Osteoblast (primary cell): ENCODE data around the gene CAPN12. TPM values are rescaled to one million over a fixed set of nuclear protein-coding genes. Genes with fewer than 3 reads are reported as not detected.

Experiments used
- DNase-seq: peaks from one replicate; pipeline ENCODE4 v3.0.0; 2011; ENCODE audit warnings: low spot score, mixed read lengths; ENCODE audit not compliant: insufficient read length; ENCODE audit errors: missing footprints
- H2AFZ ChIP-seq: 2 replicates; pipeline ENCODE4 v1.6.0; 2011; ENCODE audit warnings: mild to moderate bottlenecking, low read length
- H3K27ac ChIP-seq: 2 replicates; pipeline ENCODE4 v1.5.1; 2011; ENCODE audit warnings: mild to moderate bottlenecking, low read depth, low read length, moderate library complexity
- H3K27me3 ChIP-seq: 2 replicates; pipeline ENCODE4 v1.6.0; 2012; ENCODE audit warnings: mild to moderate bottlenecking, control low read depth, inconsistent platforms, low read length, moderate library complexity; ENCODE audit not compliant: insufficient read depth
- H3K36me3 ChIP-seq: 2 replicates; pipeline ENCODE4 v1.5.1; 2011; ENCODE audit warnings: mild to moderate bottlenecking, low read length, control low read depth, moderate library complexity; ENCODE audit not compliant: insufficient read depth
- H3K4me1 ChIP-seq: 2 replicates; pipeline ENCODE4 v1.5.1; 2011; ENCODE audit warnings: mild to moderate bottlenecking, low read length, control low read depth, moderate library complexity; ENCODE audit not compliant: insufficient read depth
- H3K4me2 ChIP-seq: 2 replicates; pipeline ENCODE4 v1.6.0; 2011; ENCODE audit warnings: mild to moderate bottlenecking, low read length; ENCODE audit not compliant: insufficient read depth
- H3K4me3 ChIP-seq: fragments of 200-600 bp; sonication (generic); 3 replicates; pipeline ENCODE4 v1.5.1; 2012; ENCODE audit warnings: mild to moderate bottlenecking, low read length, inconsistent platforms; ENCODE audit not compliant: insufficient read depth
- H3K79me2 ChIP-seq: 2 replicates; pipeline ENCODE4 v1.6.0; 2012; ENCODE audit warnings: mild to moderate bottlenecking, low read length, control low read depth, inconsistent platforms; ENCODE audit not compliant: insufficient read depth
- H3K9me3 ChIP-seq: 2 replicates; pipeline ENCODE4 v1.5.1; 2011; ENCODE audit warnings: low read depth, low read length, control low read depth
- H4K20me1 ChIP-seq: 2 replicates; pipeline ENCODE4 v1.6.0; 2012; ENCODE audit warnings: mild to moderate bottlenecking, low read length, control low read depth; ENCODE audit not compliant: insufficient read depth
- CTCF ChIP-seq: IDR thresholded peaks from 2 replicates; pipeline ENCODE4 v1.5.1; 2011; ENCODE audit warnings: mild to moderate bottlenecking, low read depth, low read length, moderate library complexity; ENCODE audit errors: extremely low read depth
- total RNA-seq: library from RNA; depleted of rRNA; stranded (reverse); fragments of >200 nt; gene quantifications from 2 replicates; pipeline ENCODE4 v1.2.3, GENCODE V29; 2012

Gene CAPN12
- total RNA-seq, 1 donor, result not detected

GRCh38 chr19:38712161-38712748 is 32.0 kb downstream of the CAPN12 start:
- H3K9me3 ChIP-seq, result no peaks in the 10 kb centered on the region
- H4K20me1 ChIP-seq, result peaks cover 43% of the 10 kb centered on the region
- peaks cover 43% of the 10 kb centered on the region for H3K4me1 ChIP-seq
- no peak for TF ChIP-seq CTCF
- no peak overlapping the region for H2AFZ ChIP-seq
- H3K27ac ChIP-seq, result peak overlapping the region; percentile 91
- peak; percentile 52 for DNase-seq
- peaks cover 97% of the 10 kb centered on the region for H3K36me3 ChIP-seq
- H3K4me3 ChIP-seq, result no peak overlapping the region
- peaks cover 79% of the 10 kb centered on the region for H3K79me2 ChIP-seq
- H3K4me2 ChIP-seq, result no peak overlapping the region
- H3K27me3 ChIP-seq, result no peaks in the 10 kb centered on the region

- peaks cover 47% of the 10 kb centered on the region for H3K4me1 ChIP-seq
- no peaks in the 10 kb centered on the region for H3K27me3 ChIP-seq
- peak; percentile 31 for TF ChIP-seq CTCF
- no peak overlapping the region for H2AFZ ChIP-seq
- H3K36me3 ChIP-seq, result peaks cover 97% of the 10 kb centered on the region
- H3K9me3 ChIP-seq, result no peaks in the 10 kb centered on the region
- H3K27ac ChIP-seq, result peak overlapping the region; percentile 91
- H3K4me3 ChIP-seq, result no peak overlapping the region
- peak; percentile 100 for DNase-seq
- H3K79me2 ChIP-seq, result peaks cover 81% of the 10 kb centered on the region
- H3K4me2 ChIP-seq, result no peak overlapping the region
- peaks cover 46% of the 10 kb centered on the region for H4K20me1 ChIP-seq
Observed at GRCh38 chr19:38711726-38712153, 32.5 kb downstream of the CAPN12 start.

GRCh38 chr19:38710928-38711725 is 33.1 kb downstream of the CAPN12 start:
- Histone ChIP-seq H3K4me3 (no peak overlapping the region), H3K9me3 (no peaks in the 10 kb centered on the region), H3K4me1 (peaks cover 47% of the 10 kb centered on the region), H3K27ac (peak overlapping the region; percentile 91), H2AFZ (no peak overlapping the region), H3K36me3 (peaks cover 97% of the 10 kb centered on the region), H3K27me3 (no peaks in the 10 kb centered on the region), H4K20me1 (peaks cover 50% of the 10 kb centered on the region), H3K79me2 (peaks cover 83% of the 10 kb centered on the region), H3K4me2 (no peak overlapping the region)
- TF ChIP-seq CTCF, result no peak
- DNase-seq, result peak; percentile 92

GRCh38 chr19:38710416-38710702 is 33.9 kb downstream of the CAPN12 start:
- Histone ChIP-seq H3K27ac (peak overlapping the region; percentile 91), H3K4me1 (peaks cover 47% of the 10 kb centered on the region), H3K79me2 (peaks cover 85% of the 10 kb centered on the region)

More at GRCh38 chr19:38710416-38710702, 33.9 kb downstream of the CAPN12 start:
- Histone ChIP-seq H2AFZ (no peak overlapping the region), H3K27me3 (no peaks in the 10 kb centered on the region), H3K4me3 (no peak overlapping the region), H3K9me3 (no peaks in the 10 kb centered on the region), H3K4me2 (no peak overlapping the region), H4K20me1 (peaks cover 47% of the 10 kb centered on the region), H3K36me3 (peaks cover 98% of the 10 kb centered on the region)
- peak; percentile 41 for DNase-seq
- TF ChIP-seq CTCF, result no peak
